Measurements from ENCODE around the gene ANKRD13B.
A peak's percentile ranks its signal among the peaks of the same experiment; 100 is the strongest.
"Not testable (repeated sequence)": the region's sequence is repeated elsewhere in the genome, so short reads cannot be mapped to it uniquely, and the experiment has no call there.

ANKRD13B gene

GRCh38 chr17:29620271-29620670 lies 27.3 kb downstream of the ANKRD13B start:
- no peak for DNase-seq

- DNase-seq, result no peak
These were observed 28.0 kb downstream of the ANKRD13B start for GRCh38 chr17:29620779-29621500.

DNA sequence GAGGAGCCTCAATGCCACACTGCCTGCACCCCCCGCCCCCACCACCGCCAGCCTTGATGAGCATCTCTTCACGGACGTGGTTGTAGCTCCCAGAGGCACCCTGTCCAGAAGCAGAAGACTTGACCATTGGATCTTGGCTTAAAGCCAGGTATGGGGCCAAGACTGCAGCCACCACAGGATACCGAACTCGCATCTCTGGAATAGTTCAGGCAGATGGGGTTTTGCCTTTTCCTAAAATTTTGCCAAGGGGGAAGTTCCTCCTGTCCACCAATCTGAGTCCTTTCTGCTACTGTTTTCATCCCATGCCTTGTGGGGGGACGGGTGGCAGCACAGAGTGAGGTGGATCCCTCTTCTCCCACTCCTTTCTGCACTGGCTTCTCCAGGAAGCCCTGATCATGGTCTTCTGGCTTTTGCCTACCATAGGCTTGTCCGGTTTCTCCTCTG lies 28.8 kb downstream of the ANKRD13B start:
- no peak for DNase-seq

DNA sequence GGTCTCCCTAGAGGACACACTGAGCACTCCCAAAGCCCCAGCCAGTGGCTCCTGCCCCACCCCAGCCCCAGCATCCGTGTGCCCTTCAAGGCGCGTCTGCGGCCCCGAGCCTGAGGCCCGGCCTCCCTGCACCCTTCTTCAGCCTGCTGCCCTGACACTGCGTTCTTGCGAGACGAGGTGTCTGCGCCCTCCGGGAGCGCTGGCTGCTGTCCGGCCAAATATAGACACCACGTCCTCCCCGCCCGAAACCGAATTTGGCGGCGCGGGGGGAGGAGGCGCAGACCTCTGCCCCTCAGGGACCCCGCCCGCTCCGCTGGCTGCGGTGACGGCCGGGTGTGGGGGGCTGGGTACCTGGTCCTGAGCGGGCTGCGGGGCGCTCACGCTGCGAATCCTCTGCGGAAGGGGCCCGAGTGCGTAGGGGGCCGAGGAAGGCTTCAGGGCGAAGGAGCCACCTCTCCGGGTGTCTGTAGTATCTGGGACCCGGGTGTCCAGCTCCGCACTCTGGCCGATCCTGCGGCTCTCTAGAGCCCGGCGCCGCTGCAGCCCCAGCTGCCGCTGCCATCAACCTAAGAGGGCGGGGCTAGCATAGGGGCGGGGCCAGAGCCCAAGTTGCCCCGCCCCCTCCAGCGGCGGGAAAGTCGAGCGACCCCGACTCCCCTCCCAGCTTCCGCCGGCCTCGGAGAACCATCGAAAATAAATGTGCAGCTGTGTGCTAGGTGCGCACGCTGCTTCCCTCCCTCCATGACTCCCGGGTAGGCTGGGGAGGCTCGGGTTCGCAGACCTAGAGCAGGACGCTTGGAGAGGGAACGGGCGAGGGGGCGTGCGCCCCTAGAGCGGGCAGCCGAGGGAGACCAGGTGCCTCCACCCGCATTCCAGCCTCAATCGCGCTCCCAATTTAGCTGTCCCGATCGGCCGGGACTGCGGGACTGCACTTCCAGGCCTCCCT lies 29.7 kb downstream of the ANKRD13B start, which contains the start of gene CORO6:
TSS of gene CORO6 (minus strand) at position 576 of the 946 bp plus-strand sequence. CDS start 1,491 bp downstream, outside the sequence.
- DNase-seq, result peak; percentile 71

DNA sequence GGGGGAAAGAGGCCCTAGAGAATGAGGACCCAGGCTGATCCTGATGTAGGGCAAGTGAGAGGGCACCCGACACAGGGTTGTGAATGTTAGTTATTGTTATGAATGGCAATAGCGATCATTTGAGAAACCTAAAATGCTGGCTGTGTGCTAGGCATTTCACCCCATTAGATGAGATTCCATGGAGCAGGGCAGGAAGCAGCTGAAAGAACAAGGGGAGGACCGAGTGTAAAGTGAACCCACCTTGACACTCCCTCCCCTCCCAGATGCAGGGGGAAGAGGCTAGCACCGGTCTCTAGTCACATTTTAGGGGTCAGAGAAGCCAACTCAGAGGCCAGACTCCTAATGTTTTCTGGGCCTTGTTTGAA lies 30.3 kb downstream of the ANKRD13B start:
- no peak for DNase-seq

DNA sequence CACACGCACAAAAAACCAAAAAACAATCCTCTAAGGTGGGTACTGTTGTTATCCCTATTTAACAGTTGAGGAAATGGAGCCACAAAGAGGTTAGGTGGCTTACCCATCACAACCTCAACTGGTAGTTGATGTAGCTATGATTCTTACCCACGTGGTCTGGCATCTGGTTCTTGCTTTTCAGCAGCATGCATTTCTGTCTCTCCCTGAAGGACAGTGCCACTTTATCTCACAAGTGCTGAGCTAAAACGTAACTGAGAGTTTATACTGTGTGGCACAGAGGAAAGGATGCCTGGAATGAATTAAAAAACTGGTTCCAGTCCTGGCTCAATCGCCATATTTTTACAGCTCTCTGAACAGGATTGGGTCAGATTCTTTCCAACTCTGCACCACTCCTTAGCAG lies 31.7 kb downstream of the ANKRD13B start:
- no peak for DNase-seq

DNA sequence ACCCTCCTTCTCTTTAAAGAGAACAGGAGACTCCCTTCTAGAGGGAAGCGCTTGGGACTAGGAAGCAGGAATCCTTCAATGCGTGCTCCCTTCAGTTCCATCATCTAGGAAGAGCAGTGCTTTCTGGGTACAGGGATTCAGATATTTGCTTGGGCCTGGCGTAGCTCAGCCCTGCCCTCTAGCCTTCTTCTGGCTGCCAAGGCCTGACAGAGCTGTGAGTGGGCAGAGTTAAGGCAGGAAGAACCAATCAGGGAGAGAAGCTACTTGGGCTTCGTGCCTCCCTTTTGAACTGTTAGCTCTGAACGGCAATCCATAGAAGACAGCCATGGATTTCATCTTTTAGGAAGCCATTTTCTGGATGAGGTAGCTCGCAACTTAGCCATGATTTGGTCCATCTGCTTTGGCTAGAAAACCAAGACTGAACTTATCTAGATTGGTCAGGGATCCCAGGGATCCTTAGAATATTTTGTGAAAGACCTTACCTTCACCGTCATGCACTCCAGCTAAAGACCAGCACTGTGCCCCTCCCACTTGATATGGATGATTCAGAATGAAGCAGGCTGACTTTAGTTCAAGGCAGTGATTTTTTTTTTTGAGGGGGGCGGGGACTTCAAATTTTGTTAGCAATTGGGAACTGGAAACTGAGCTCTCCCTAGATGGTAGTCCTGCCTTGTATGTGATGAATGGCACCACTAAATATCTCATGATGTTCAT lies 32.3 kb downstream of the ANKRD13B start:
- no peak for DNase-seq

GRCh38 chr17:29627951-29628350 lies 35.0 kb downstream of the ANKRD13B start:
- no peak for DNase-seq

DNA sequence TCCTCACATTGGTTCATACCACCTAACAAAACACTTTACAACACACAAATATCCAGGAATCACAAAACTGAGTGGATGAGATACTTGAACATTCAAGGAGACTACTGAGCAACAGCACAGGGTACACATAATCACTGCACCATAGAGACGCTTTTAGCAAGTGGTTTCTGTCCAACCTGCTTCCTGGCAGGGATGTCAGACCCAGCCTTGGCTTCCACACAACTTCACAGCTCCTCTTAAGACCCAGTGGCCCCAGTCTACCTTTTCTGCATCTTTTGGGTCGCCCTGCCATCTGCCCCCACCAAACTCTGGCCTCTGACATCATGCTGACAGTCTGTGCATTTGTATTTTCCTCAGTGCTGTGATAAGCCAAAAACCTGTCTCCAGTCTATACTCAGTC lies 35.7 kb downstream of the ANKRD13B start:
- no peak for DNase-seq

DNA sequence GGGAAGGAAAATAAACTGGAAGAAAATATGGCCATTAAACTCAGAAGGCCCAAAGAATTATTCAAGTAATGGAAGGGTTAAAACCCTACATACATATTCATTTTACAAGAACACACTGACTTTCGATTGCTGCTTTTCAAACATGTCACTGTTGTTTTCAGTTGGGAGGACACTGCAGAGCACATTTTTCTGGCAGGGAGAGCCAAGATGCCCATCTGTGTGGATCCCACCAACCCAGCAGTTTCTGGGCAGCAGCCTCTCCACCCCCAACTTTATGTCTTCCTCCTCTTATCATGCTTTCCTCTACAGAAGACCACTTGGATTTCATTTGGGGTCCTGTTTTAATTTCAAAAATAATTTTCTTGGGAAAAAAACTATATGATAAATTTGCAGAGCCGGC lies 36.9 kb downstream of the ANKRD13B start:
- DNase-seq, result no peak

- DNase-seq, result no peak
These were observed 37.8 kb downstream of the ANKRD13B start for GRCh38 chr17:29630630-29631193.

GRCh38 chr17:29633886-29634285 lies 41.0 kb downstream of the ANKRD13B start:
- no peak for DNase-seq

DNA sequence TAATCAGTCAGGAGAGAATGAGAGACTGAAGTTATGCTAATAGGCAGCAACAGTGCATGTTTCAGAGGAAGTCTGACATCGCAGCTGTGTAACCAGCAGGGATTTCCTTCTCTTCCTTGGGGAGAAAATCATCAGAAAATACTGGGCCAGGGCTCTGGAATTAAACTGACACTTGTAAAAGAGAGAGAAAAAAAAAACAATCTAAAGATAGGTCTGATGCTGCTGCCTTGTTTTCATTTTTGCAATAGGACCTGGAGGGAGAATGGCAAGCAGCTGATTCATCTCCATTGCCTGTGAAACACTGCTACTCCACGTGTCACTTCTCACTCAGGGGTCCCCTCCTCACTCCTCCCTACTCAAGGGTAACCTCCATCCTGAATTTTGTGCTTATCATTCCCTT lies 47.5 kb downstream of the ANKRD13B start:
- no peak for DNase-seq

DNA sequence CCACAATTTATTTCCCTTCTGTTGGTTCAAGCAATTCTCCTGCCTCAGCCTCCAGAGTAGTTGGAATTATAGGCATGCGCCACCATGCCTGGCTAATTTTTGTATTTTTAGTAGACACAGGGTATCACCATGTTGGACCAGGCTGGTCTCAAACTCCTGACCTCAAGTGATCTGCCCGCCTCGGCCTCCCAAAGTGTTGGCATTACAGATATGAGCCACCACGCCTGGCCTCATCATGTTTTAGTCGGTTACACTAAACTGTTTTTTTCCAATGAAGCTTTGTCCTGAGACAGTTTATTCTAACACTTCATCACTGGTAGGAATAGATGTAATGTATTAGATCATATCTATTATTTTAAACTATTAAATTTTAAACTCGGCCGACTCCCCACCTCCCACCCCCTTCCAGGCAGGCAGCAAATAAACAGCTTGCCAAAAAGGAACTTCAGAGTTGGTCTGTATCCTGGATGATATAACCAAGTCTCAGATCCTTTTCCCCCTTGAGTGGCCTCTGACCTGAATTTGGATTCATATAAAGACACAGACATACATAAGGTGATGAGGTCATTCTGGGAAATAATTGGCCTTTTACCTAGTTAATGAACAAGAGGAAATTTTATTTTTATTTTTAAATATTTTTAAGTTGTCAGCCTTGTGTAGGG lies 48.2 kb downstream of the ANKRD13B start:
- no peak for DNase-seq

DNA sequence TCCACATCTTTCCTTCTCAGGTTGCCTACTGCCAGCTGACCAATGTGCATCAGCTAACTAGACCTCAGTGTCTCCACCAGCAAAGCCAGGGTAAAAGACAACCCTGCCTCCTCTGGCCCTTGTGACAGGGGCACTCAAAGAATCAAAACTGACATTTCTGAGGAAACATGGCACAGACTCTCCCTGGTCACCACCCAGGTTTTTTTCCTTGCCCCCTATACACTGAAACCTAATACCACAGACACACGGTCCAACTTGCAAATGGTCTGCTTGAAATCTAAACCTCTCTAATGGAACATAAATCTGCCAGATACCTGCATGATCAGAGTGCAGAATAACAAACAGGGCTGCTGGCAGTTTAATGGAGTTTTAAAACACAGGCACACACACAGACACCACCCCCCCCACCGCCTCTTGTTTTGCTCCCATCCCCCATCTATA lies 49.3 kb downstream of the ANKRD13B start:
- DNase-seq, result no peak

DNA sequence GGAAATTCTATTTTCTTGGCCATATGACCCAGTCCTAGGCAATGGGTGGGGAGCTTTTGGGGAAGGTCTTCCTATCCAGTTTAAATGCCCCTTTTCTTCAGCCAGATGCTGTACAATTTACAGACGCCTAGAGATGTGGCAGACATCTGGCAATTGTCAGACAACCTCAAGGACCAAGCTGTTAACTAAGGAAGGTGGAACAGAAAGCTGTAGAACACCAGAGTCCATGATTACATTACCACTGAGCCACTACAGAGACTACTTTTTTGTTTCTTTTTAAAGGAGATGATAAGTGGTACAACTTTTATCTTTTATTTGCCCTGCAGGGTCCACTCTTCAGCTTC lies 50.9 kb downstream of the ANKRD13B start:
- DNase-seq, result no peak

DNA sequence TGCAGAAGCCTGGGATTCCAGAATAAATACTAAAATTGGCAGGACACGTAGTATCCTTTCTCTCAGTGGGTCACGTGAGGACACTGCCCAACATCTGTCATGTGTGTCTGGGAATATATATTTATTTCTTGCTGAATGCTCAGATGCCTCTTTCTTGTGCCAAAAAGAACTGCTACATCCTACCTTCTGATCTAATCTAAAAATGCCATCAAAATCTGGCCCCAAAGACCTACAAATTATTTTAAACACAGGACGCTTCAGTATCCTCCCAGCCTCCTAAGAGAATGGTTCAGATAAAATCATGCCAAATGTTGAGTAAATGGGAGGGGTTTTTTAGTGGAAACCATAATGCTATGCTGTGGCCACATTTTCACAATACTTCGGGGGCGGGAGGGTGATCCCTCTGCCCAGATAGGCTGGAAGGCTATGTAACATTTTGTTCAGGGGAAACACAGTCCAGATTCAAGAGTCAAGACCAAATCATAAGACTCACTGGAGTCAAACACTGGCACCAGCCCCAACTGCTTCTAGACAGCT lies 52.7 kb downstream of the ANKRD13B start:
- no peak for DNase-seq

- no peak for DNase-seq
These were observed 55.1 kb downstream of the ANKRD13B start for GRCh38 chr17:29648005-29648404.

GRCh38 chr17:29649359-29649758 lies 56.4 kb downstream of the ANKRD13B start:
- DNase-seq, result no peak

GRCh38 chr17:29650396-29650795 lies 57.5 kb downstream of the ANKRD13B start:
- no peak for DNase-seq

DNA sequence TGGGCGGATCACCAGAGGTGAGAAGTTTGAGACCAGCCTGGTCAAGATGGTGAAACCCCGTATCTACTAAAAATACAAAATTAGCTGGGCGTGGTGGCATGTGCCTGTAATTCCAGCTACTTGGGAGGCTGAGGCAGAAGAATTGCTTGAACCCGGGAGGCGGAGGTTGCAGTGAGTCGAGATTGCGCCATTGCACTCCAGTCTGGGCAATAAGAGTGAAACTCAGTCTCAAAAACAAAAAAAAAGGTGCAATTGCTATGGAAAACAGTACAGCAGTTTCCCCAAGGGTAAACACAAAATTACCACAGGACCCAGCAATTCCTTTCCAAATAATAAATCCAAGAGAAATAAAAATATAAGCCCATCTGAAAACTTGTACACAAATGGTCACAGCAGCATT lies 59.0 kb downstream of the ANKRD13B start:
- not testable (repeated sequence) for DNase-seq

DNA sequence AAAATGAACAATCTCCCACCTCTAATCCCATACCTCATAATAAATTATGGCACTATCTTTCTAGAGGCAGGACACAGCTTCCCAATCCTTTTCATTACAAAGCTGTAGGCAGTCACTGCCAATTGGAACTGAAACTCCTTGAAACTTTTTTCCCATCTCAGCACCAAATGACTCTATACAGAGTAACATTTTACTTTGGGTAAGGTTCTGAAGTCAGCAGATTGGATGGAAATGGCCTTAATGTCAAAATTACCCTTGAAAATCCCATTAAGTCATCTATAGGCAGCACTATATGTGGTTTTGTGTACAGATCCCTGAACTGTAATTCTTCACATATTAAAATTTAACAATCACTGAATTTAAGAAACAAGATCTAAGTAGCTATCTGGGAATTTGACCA lies 60.0 kb downstream of the ANKRD13B start:
- no peak for DNase-seq

Data from CD4-positive, alpha-beta T cell treated with Interleukin-17A for 1 hour (primary cell).